IMR-90 (cell line): ENCODE measurements around the gene GRAMD2B. TPM values are rescaled to one million over a fixed set of nuclear protein-coding genes. Genes with fewer than 3 reads are reported as not detected.

Experiments used
- ATAC-seq: fragments of 200-7000 bp; cut with Tn5 transposase; 2 replicates; pipeline ENCODE4 v1.9.1; 2020; ENCODE audit warnings: low read depth, mild to moderate bottlenecking, moderate library complexity
- BruUV-seq: library from RNA; stranded (reverse); fragments of 400-500 nt; replicated peaks from 2 replicates; lab custom pipeline; 2021; lab: Mats Ljungman, UMichigan
- CTCF ChIA-PET: fragments of 300-600 bp; formaldehyde crosslinking; extraction: SDS; loops from one replicate; lab custom pipeline; 2021; ENCODE audit warnings: antibody characterized with exemption; lab: Yijun Ruan, JAX
- POLR2A ChIA-PET: fragments of 300-600 bp; sonication (Branson Sonifier 250); formaldehyde crosslinking; loops from one replicate; lab custom pipeline; 2022; ENCODE audit warnings: antibody characterized with exemption; ENCODE audit not compliant: unreplicated experiment; lab: Charles Lee
- DNase-seq: peaks from one replicate; pipeline ENCODE4 v3.0.0; 2013
- H2AFZ ChIP-seq: replicated peaks from 2 replicates; pipeline ENCODE3; 2013; ENCODE audit warnings: low read length, mild to moderate bottlenecking; ENCODE audit not compliant: poor library complexity
- H2AK5ac ChIP-seq: 2 replicates; pipeline ENCODE4 v1.6.1; 2013; ENCODE audit warnings: low read depth, low read length, inconsistent platforms
- H2AK9ac ChIP-seq: replicated peaks from 2 replicates; pipeline ENCODE3; 2013; ENCODE audit warnings: mild to moderate bottlenecking, low read depth, low read length, moderate library complexity; ENCODE audit not compliant: poor library complexity
- H2BK120ac ChIP-seq: 2 replicates; pipeline ENCODE4 v1.6.1; 2013; ENCODE audit warnings: low read depth, low read length, inconsistent platforms
- H2BK15ac ChIP-seq: 3 replicates; pipeline ENCODE4 v1.6.1; 2013; ENCODE audit warnings: low read depth, low read length, inconsistent platforms
- H2BK20ac ChIP-seq: 2 replicates; pipeline ENCODE4 v1.6.1; 2013; ENCODE audit warnings: low read depth, mild to moderate bottlenecking, inconsistent platforms, low read length, moderate library complexity
- H2BK5ac ChIP-seq: 2 replicates; pipeline ENCODE4 v1.6.1; 2013; ENCODE audit warnings: mild to moderate bottlenecking, low read depth, low read length, inconsistent platforms; ENCODE audit not compliant: poor library complexity, severe bottlenecking
- H3K14ac ChIP-seq: replicated peaks from 2 replicates; pipeline ENCODE4 v1.6.1; 2013; ENCODE audit warnings: low read depth, low read length, inconsistent platforms
- H3K18ac ChIP-seq: 2 replicates; pipeline ENCODE4 v1.6.1; 2013; ENCODE audit warnings: low read depth, low read length, control low read depth
- H3K23ac ChIP-seq: 2 replicates; pipeline ENCODE4 v1.6.1; 2013; ENCODE audit warnings: low read depth, low read length, inconsistent platforms
- H3K27ac ChIP-seq: 2 replicates; pipeline ENCODE4 v1.5.1; 2013; ENCODE audit warnings: mild to moderate bottlenecking, control low read depth, low read length; ENCODE audit not compliant: insufficient read depth
- H3K27me3 ChIP-seq: 2 replicates; pipeline ENCODE4 v1.6.1; 2013; ENCODE audit warnings: low read length; ENCODE audit not compliant: control insufficient read depth, insufficient read depth
- H3K36me3 ChIP-seq: 2 replicates; pipeline ENCODE4 v1.6.1; 2013; ENCODE audit warnings: low read length, mixed read lengths; ENCODE audit not compliant: control insufficient read depth, insufficient read depth
- H3K4ac ChIP-seq: 2 replicates; pipeline ENCODE4 v1.6.1; 2013; ENCODE audit warnings: low read depth, low read length, inconsistent platforms
- H3K4me1 ChIP-seq: 2 replicates; pipeline ENCODE4 v1.6.1; 2013; ENCODE audit warnings: low read length, mixed read lengths; ENCODE audit not compliant: control insufficient read depth, insufficient read depth
- H3K4me2 ChIP-seq: 2 replicates; pipeline ENCODE4 v1.6.1; 2013; ENCODE audit warnings: low read depth, mild to moderate bottlenecking, control low read depth, low read length, moderate library complexity
- H3K4me3 ChIP-seq: 2 replicates; pipeline ENCODE4 v1.5.1; 2013; ENCODE audit warnings: low read depth, mild to moderate bottlenecking, control low read depth, low read length, moderate library complexity; ENCODE audit not compliant: insufficient read depth
- H3K56ac ChIP-seq: 2 replicates; pipeline ENCODE4 v1.6.1; 2013; ENCODE audit warnings: low read length, inconsistent platforms; ENCODE audit not compliant: insufficient read depth; ENCODE audit errors: extremely low read depth
- H3K79me1 ChIP-seq, 2 experiments: 2 replicates each; pipeline ENCODE4 v1.6.1; 2013; ENCODE audit warnings: low read length in 2 of 2, inconsistent platforms in 1 of 2, low read depth in 1 of 2
- H3K9ac ChIP-seq: 2 replicates; pipeline ENCODE4 v1.6.1; 2013; ENCODE audit warnings: low read depth, low read length, control low read depth
- H3K9me1 ChIP-seq: 2 replicates; pipeline ENCODE4 v1.6.1; 2013; ENCODE audit warnings: low read length, inconsistent platforms; ENCODE audit not compliant: insufficient read depth
- H3K9me3 ChIP-seq: 2 replicates; pipeline ENCODE4 v1.6.1; 2013; ENCODE audit warnings: low read length; ENCODE audit not compliant: control insufficient read depth, insufficient read depth
- H4K20me1 ChIP-seq: 2 replicates; pipeline ENCODE4 v1.6.1; 2013; ENCODE audit warnings: low read length, inconsistent platforms; ENCODE audit not compliant: insufficient read depth
- H4K5ac ChIP-seq: 2 replicates; pipeline ENCODE4 v1.6.1; 2013; ENCODE audit warnings: mild to moderate bottlenecking, low read depth, low read length, control low read depth
- H4K8ac ChIP-seq, 2 experiments: 2 replicates each; pipeline ENCODE4 v1.6.1; 2013; ENCODE audit warnings: low read depth in 2 of 2, low read length in 2 of 2, control low read depth in 1 of 2, inconsistent platforms in 1 of 2
- H4K91ac ChIP-seq: 2 replicates; pipeline ENCODE4 v1.6.1; 2013; ENCODE audit warnings: low read depth, low read length, inconsistent platforms; ENCODE audit not compliant: insufficient read depth
- ELK1 ChIP-seq: fragments of 150-350 bp; IDR thresholded peaks from 2 replicates; pipeline ENCODE4 v1.6.1; 2016; ENCODE audit warnings: low read depth, mild to moderate bottlenecking, low read length, moderate library complexity, borderline replicate concordance
- RFX5 ChIP-seq: IDR thresholded peaks from 2 replicates; pipeline ENCODE4 v1.8.0; 2012; ENCODE audit warnings: low read depth, mild to moderate bottlenecking, low read length, moderate library complexity
- WGBS, 2 experiments: methylation state at CpG; one replicate each; pipeline versions ENCODE4 v1.1.5 to v1.1.7; 2013; ENCODE audit warnings: missing lambda C conversion rate in 2 of 2; ENCODE audit not compliant: insufficient read length in 1 of 2; ENCODE audit errors: extremely low coverage in 2 of 2; 5-methylcytosine and 5-hydroxymethylcytosine counted together
- dilution Hi-C: fragments of 300-500 bp; cut with HindIII; formaldehyde crosslinking; loops from one replicate; pipeline ENCODE4 v1.14.3; 2018; ENCODE audit warnings: low sequenced_read_pairs; ENCODE audit not compliant: unreplicated experiment
- in situ Hi-C: fragments of 300-500 bp; cut with MboI; formaldehyde crosslinking; loops from 3 replicates; pipeline ENCODE4 v1.14.3; 2019; ENCODE audit warnings: low sequenced_read_pairs, inconsistent platforms, mixed read lengths
- intact Hi-C: fragments of 100-400 bp; cut with micrococcal nuclease; formaldehyde crosslinking; loops from 2 replicates; pipeline ENCODE4 v1.10.0; 2022
- polyA plus RNA-seq, 3 experiments: library from polyadenylated mRNA; depleted of rRNA; stranded (reverse); fragments of >200 nt; gene quantifications; 2 replicates each; pipeline ENCODE4 v1.2.3, GENCODE V29; 2012; ENCODE audit warnings: low replicate concordance in 1 of 3
- total RNA-seq: library from RNA; depleted of rRNA; stranded (reverse); fragments of >200 nt; gene quantifications from 2 replicates; pipeline ENCODE4 v1.2.3, GENCODE V29; 2012
- TF ChIP-seq, protein P1 (sequence below): conservative IDR thresholded peaks from 2 replicates; pipeline ENCODE4 v1.5.1; 2012; ENCODE audit warnings: mild to moderate bottlenecking, low read depth, low read length, improper control_type of control experiment

GRAMD2B gene
- total and polyA plus RNA-seq, 2 of the 4 experiments (the other 2 are of a cell fraction), result 13.9 to 20.3 TPM

DNA sequence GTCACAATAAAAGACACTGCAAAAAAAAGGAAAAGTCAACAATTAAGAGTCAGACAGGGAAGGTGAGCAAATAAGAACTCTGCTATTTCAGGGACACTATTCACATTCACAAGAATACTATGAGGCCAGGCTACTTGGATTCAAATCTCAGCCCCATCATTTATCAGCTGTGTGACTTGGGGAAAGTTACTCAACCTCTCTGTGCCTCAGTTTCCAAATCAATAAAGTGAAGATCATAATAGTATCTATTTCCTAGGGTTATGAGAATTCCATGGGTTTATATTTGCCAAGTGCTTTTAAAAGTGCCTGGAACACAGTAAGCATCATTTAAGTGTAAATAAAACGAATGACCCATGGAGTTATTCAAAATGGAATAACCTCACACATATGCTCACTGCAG lies 115.4 kb downstream of the GRAMD2B start:
- Histone ChIP-seq H3K9me1 (peaks cover 11% of the 10 kb centered on the region), H2AFZ (no peak overlapping the region), H4K91ac (no peak overlapping the region), H2AK9ac (no peak overlapping the region), H3K56ac (no peak overlapping the region), H4K20me1 (no peaks in the 10 kb centered on the region), H3K9ac (no peak overlapping the region), H2BK15ac (no peak overlapping the region), H3K14ac (no peak overlapping the region), H3K4ac (no peak overlapping the region), H3K27me3 (no peaks in the 10 kb centered on the region), H3K36me3 (no peaks in the 10 kb centered on the region), H2AK5ac (no peak overlapping the region), H4K5ac (no peak overlapping the region), H3K4me3 (no peak overlapping the region), H3K27ac (no peak overlapping the region), H2BK20ac (peak overlapping the region; percentile 47; the same call in 1 of the 2 replicates), H2BK5ac (no peak overlapping the region), H3K4me1 (peaks cover 7% of the 10 kb centered on the region), H4K8ac (0 out of 4 replicates have a peak overlapping the region, but pooled peaks of 1 of the 2 experiments have one; percentile 51), H3K79me1 (no peaks in the 10 kb centered on the region), H2BK120ac (no peak overlapping the region; the same call in 1 of the 2 replicates), H3K4me2 (no peak overlapping the region), H3K9me3 (no peaks in the 10 kb centered on the region), H3K23ac (no peak overlapping the region), H3K18ac (no peak overlapping the region)
- ATAC-seq (no peak), DNase-seq (no peak)
- no CpG with 5 or more reads among the region's 1 CpG for WGBS, 2 experiments
- in situ Hi-C loops, result loop anchor here (5.0 kb wide), 1 partner anchor 191 kb away; no protein-coding TSS in a partner anchor
- ChIA-PET POLR2A (no interaction called here), CTCF (interaction anchor here (0.6 to 2.9 kb wide), 5 partner anchors 8 to 200 kb away, joined by 3 to 13 read pairs (median 4); no protein-coding TSS in a partner anchor)
- TF ChIP-seq, protein P1, sequence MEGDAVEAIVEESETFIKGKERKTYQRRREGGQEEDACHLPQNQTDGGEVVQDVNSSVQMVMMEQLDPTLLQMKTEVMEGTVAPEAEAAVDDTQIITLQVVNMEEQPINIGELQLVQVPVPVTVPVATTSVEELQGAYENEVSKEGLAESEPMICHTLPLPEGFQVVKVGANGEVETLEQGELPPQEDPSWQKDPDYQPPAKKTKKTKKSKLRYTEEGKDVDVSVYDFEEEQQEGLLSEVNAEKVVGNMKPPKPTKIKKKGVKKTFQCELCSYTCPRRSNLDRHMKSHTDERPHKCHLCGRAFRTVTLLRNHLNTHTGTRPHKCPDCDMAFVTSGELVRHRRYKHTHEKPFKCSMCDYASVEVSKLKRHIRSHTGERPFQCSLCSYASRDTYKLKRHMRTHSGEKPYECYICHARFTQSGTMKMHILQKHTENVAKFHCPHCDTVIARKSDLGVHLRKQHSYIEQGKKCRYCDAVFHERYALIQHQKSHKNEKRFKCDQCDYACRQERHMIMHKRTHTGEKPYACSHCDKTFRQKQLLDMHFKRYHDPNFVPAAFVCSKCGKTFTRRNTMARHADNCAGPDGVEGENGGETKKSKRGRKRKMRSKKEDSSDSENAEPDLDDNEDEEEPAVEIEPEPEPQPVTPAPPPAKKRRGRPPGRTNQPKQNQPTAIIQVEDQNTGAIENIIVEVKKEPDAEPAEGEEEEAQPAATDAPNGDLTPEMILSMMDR, result no peak
- TF ChIP-seq ELK1 (no peak), RFX5 (no peak)
- no TSS peak for BruUV-seq
- dilution Hi-C loops, result no loop called here
- intact Hi-C loops, result loop anchor here (2.0 to 5.0 kb wide), 3 partner anchors 56 to 551 kb away; partner anchors contain the start of genes ALDH7A1 and GRAMD2B
